C4-2B (cell line): ENCODE results near the gene MCUR1.

Source experiments
- ZFX ChIP-seq: fragments of 450-650 bp; IDR thresholded peaks from 2 replicates; pipeline ENCODE4 v1.6.1; 2017
- TF ChIP-seq, protein P1 (sequence below): fragments of 450-650 bp; conservative IDR thresholded peaks from 2 replicates; pipeline ENCODE4 v1.5.1; 2017; ENCODE audit warnings: mild to moderate bottlenecking

GRCh38 chr6:13848522-13849150, 34.3 kb upstream of the MCUR1 start:
- TF ChIP-seq, protein P1, sequence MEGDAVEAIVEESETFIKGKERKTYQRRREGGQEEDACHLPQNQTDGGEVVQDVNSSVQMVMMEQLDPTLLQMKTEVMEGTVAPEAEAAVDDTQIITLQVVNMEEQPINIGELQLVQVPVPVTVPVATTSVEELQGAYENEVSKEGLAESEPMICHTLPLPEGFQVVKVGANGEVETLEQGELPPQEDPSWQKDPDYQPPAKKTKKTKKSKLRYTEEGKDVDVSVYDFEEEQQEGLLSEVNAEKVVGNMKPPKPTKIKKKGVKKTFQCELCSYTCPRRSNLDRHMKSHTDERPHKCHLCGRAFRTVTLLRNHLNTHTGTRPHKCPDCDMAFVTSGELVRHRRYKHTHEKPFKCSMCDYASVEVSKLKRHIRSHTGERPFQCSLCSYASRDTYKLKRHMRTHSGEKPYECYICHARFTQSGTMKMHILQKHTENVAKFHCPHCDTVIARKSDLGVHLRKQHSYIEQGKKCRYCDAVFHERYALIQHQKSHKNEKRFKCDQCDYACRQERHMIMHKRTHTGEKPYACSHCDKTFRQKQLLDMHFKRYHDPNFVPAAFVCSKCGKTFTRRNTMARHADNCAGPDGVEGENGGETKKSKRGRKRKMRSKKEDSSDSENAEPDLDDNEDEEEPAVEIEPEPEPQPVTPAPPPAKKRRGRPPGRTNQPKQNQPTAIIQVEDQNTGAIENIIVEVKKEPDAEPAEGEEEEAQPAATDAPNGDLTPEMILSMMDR, result no peak
- no peak for TF ChIP-seq ZFX
